Lower leg skin (tissue), 3 donors: ENCODE results near the gene PCDHGA7.

Source experiments
- CTCF ChIP-seq, 3 donors: fragments of 450-650 bp; IDR thresholded peaks; one replicate each; pipeline ENCODE4 v1.5.1; 2016; ENCODE audit warnings: antibody characterized with exemption in 3 of 3, mild to moderate bottlenecking in 3 of 3, moderate library complexity in 2 of 3
- POLR2A ChIP-seq, 2 donors: fragments of 450-650 bp; IDR thresholded peaks; one replicate each; pipeline ENCODE4 v1.6.1; 2016 to 2017; ENCODE audit warnings: antibody characterized with exemption in 2 of 2, mild to moderate bottlenecking in 1 of 2, moderate library complexity in 1 of 2

GRCh38 chr5:141398608-141399007, 16.1 kb downstream of the PCDHGA7 start:
- no peak for TF ChIP-seq CTCF (IDR thresholded peaks at IDR 0.05)
- TF ChIP-seq POLR2A (IDR thresholded peaks at IDR 0.05) = no peak
